ENCODE results near the gene EXOG. TPM values are rescaled to one million over a fixed set of nuclear protein-coding genes. Genes with fewer than 3 reads are reported as not detected.

Gene EXOG
- polyA plus RNA-seq, 1 donor from 2014 or later: 45.6 TPM

- Histone ChIP-seq H3K36me3 (ENCODE audit: insufficient read depth, low read length) (no peaks in the 10 kb centered on the region), H3K9me3 (ENCODE audit: low read length) (no peaks in the 10 kb centered on the region), H2AFZ (ENCODE audit: low read depth, low read length) (no peak overlapping the region)
These were observed 52.2 kb downstream of the EXOG start for GRCh38 chr3:38548154-38548931.

GRCh38 chr3:38549082-38549481, 52.9 kb downstream of the EXOG start:
- Histone ChIP-seq H3K27ac (ENCODE audit: low read length) (no peak overlapping the region), H3F3A (ENCODE audit: insufficient read depth, low read length, poor library complexity, severe bottlenecking) (no peaks in the 10 kb centered on the region), H3K27me3 (ENCODE audit: insufficient read depth, low read depth, low read length) (no peaks in the 10 kb centered on the region), H2AFZ (ENCODE audit: low read depth, low read length) (no peak overlapping the region), H4K20me1 (ENCODE audit: insufficient read depth) (no peaks in the 10 kb centered on the region), H3K4me2 (ENCODE audit: low read length) (no peak overlapping the region), H3K9me3 (ENCODE audit: low read length) (no peaks in the 10 kb centered on the region), H3K36me3 (ENCODE audit: insufficient read depth, low read length) (no peaks in the 10 kb centered on the region), H3K4me3 (ENCODE audit: low read length) (no peak overlapping the region), H3K9me2 (ENCODE audit: insufficient read depth, low read length) (no peaks in the 10 kb centered on the region), H3K9ac (ENCODE audit: low read length) (no peak overlapping the region), H3K79me2 (replicated peaks; ENCODE audit: insufficient read depth, low read length) (no peaks in the 10 kb centered on the region)
- no peak for TF ChIP-seq REST (IDR thresholded peaks at IDR 0.05; ENCODE audit: borderline replicate concordance)
- no peak for TF ChIP-seq CTCF (IDR thresholded peaks at IDR 0.05; ENCODE audit: poor library complexity, severe bottlenecking)
- TF ChIP-seq EZH2 (IDR thresholded peaks at IDR 0.05; ENCODE audit: borderline replicate concordance, insufficient read depth, low read length, poor library complexity, severe bottlenecking): no peak
- TF ChIP-seq SMC3 (conservative IDR thresholded peaks at IDR 0.05; ENCODE audit: poor library complexity): no peak

More at GRCh38 chr3:38548154-38548931, 52.2 kb downstream of the EXOG start:
- Histone ChIP-seq H3K4me3 (ENCODE audit: low read length) (no peak overlapping the region), H3K27me3 (ENCODE audit: insufficient read depth, low read depth, low read length) (no peaks in the 10 kb centered on the region), H3F3A (ENCODE audit: insufficient read depth, low read length, poor library complexity, severe bottlenecking) (no peaks in the 10 kb centered on the region), H3K9ac (ENCODE audit: low read length) (no peak overlapping the region), H3K4me2 (ENCODE audit: low read length) (no peak overlapping the region), H3K9me2 (ENCODE audit: insufficient read depth, low read length) (no peaks in the 10 kb centered on the region), H4K20me1 (ENCODE audit: insufficient read depth) (no peaks in the 10 kb centered on the region), H3K27ac (ENCODE audit: low read length) (no peak overlapping the region), H3K79me2 (replicated peaks; ENCODE audit: insufficient read depth, low read length) (no peaks in the 10 kb centered on the region)
- TF ChIP-seq MXI1 (conservative IDR thresholded peaks at IDR 0.05; ENCODE audit: poor library complexity, severe bottlenecking) (no peak), POLR2AphosphoS5 (IDR thresholded peaks at IDR 0.05) (no peak), EP300 (conservative IDR thresholded peaks at IDR 0.05; ENCODE audit: poor library complexity, severe bottlenecking) (no peak), REST (IDR thresholded peaks at IDR 0.05; ENCODE audit: borderline replicate concordance) (no peak), TAF1 (IDR thresholded peaks at IDR 0.05; ENCODE audit: low read depth) (no peak), EZH2 (IDR thresholded peaks at IDR 0.05; ENCODE audit: borderline replicate concordance, insufficient read depth, low read length, poor library complexity, severe bottlenecking) (no peak), RAD21 (conservative IDR thresholded peaks at IDR 0.05) (no peak), SMC3 (conservative IDR thresholded peaks at IDR 0.05; ENCODE audit: poor library complexity) (no peak), CTCF (IDR thresholded peaks at IDR 0.05; ENCODE audit: poor library complexity, severe bottlenecking) (no peak)
